Spleen (tissue), 11 donors: ENCODE data around the gene DLD. TPM values are rescaled to one million over a fixed set of nuclear protein-coding genes. Genes with fewer than 3 reads are reported as not detected.

Experiments
- DNase-seq: peaks from one replicate; pipeline ENCODE4 v3.0.0-alpha.2; 2020
- H3K27ac ChIP-seq, 8 donors: fragments of 200-600 bp; sonication (generic) in 7 of 8; 1 replicate in 4 of 8; 2 replicates in 4 of 8; pipeline versions ENCODE4 v1.5.0 to v1.8.0; 2016 to 2021; ENCODE audit warnings: inconsistent platforms in 4 of 8, mild to moderate bottlenecking in 4 of 8, moderate library complexity in 1 of 8
- H3K27me3 ChIP-seq, 7 donors: fragments of 200-600 bp; sonication (generic) in 6 of 7; replicated peaks in 1 of 7; 1 replicate in 4 of 7; 2 replicates in 3 of 7; pipeline versions ENCODE4 v1.5.0 to v1.8.0; 2016 to 2021; ENCODE audit warnings: inconsistent platforms in 3 of 7, mild to moderate bottlenecking in 1 of 7
- H3K36me3 ChIP-seq, 6 donors: fragments of 200-600 bp; sonication (generic) in 5 of 6; 1 replicate in 4 of 6; 2 replicates in 2 of 6; pipeline versions ENCODE4 v1.5.0 to v1.8.0; 2016 to 2021; ENCODE audit warnings: inconsistent platforms in 2 of 6
- H3K4me1 ChIP-seq, 6 donors: fragments of 200-600 bp; sonication (generic) in 5 of 6; 1 replicate in 3 of 6; 2 replicates in 3 of 6; pipeline versions ENCODE4 v1.5.0 to v1.8.0; 2016 to 2021; ENCODE audit warnings: inconsistent platforms in 3 of 6
- H3K4me3 ChIP-seq, 8 donors: fragments of 200-600 bp; sonication (generic) in 7 of 8; 1 replicate in 4 of 8; 2 replicates in 4 of 8; pipeline versions ENCODE4 v1.5.0 to v1.8.0; 2016 to 2021; ENCODE audit warnings: inconsistent platforms in 4 of 8, mild to moderate bottlenecking in 4 of 8, moderate library complexity in 2 of 8
- H3K9me3 ChIP-seq, 8 donors: fragments of 200-600 bp; sonication (generic) in 7 of 8; 1 replicate in 4 of 8; 2 replicates in 4 of 8; pipeline versions ENCODE4 v1.5.0 to v1.8.0; 2016 to 2021; ENCODE audit warnings: inconsistent platforms in 4 of 8
- CTCF ChIP-seq, 11 experiments: fragments of 200-600 bp in 7 of 11; fragments of 450-650 bp in 4 of 11; sonication (generic) in 4 of 11; IDR thresholded peaks in 8 of 11; conservative IDR thresholded peaks in 3 of 11; 1 replicate in 7 of 11; 2 replicates in 4 of 11; pipeline versions ENCODE4 v1.4.0 to v1.8.0; 2016 to 2021; ENCODE audit warnings: antibody characterized with exemption in 11 of 11, inconsistent platforms in 4 of 11, mild to moderate bottlenecking in 1 of 11
- POLR2A ChIP-seq, 3 donors: fragments of 450-650 bp; IDR thresholded peaks; one replicate each; pipeline ENCODE4 v1.5.1; 2017; ENCODE audit warnings: antibody characterized with exemption in 3 of 3, mild to moderate bottlenecking in 1 of 3
- POLR2AphosphoS5 ChIP-seq, 3 donors: sonication (generic); formaldehyde crosslinking; IDR thresholded peaks; one replicate each; pipeline ENCODE4 v1.5.1; 2017; ENCODE audit warnings: antibody characterized with exemption in 3 of 3
- WGBS, 5 donors: extraction: QIAGEN DNeasy Blood & Tissue Kit in 3 of 5; methylation state at CpG; one replicate each; pipeline versions ENCODE4 v1.1.5 to v1.1.7; 2013 to 2018; 5-methylcytosine and 5-hydroxymethylcytosine counted together
- intact Hi-C: fragments of 100-400 bp; cut with DNase I; formaldehyde crosslinking; loops from one replicate; pipeline ENCODE4 v1.15.0; 2023; ENCODE audit warnings: low total_unique reads
- polyA plus RNA-seq, 3 donors: library from polyadenylated mRNA; stranded (reverse); fragments of 200-250 nt; gene quantifications; one replicate each; pipeline ENCODE4 v1.2.1, GENCODE V29; 2013
- total RNA-seq, 7 donors: library from RNA; depleted of rRNA in 3 of 7; stranded (reverse); fragments of >200 nt in 3 of 7; fragmentation: NEBNext Ultra II Directional in 4 of 7; extraction: Animal tissue kit (Norgen Biotek cat#: 25700) in 4 of 7; gene quantifications; one replicate each; pipeline versions ENCODE4 v1.1.0 to v1.2.1, GENCODE V29; 2016 to 2021
- donor health status: healthy with polysubstance abuse.
- donor health status: DM: no; HTN: no; CAD: no; lungs with moderate emphysema.
- donor health status: DM: no; HTN: no; CAD: no.
- donor health status: Bipolar disorder and iron deficiency.
- donor health status: healthy.
- donor health status: DM: no; HTN: no; CAD: no.
- donor health status: DM: yes; HTN: yes; CAD: no.

The DLD gene
- total and polyA plus RNA-seq, 10 donors = 19.6 to 114 (median 59.9) TPM

GRCh38 chr7:107934991-107935770, 44.2 kb downstream of the DLD start:
- peaks cover 0 to 20% (median 0%) of the 10 kb centered on the region in 6 donors for H3K4me1 ChIP-seq
- no peak overlapping the region for H3K27ac ChIP-seq
- DNase-seq = no peak
- no peaks in the 10 kb centered on the region for H3K27me3 ChIP-seq
- no peak overlapping the region for H3K4me3 ChIP-seq
- no peaks in the 10 kb centered on the region for H3K9me3 ChIP-seq
- WGBS, 5 donors = 84 to 97% (median 96%) methylated on average over 8 of the region's 8 CpGs
- intact Hi-C loops = no loop called here
- peaks cover 0 to 91% (median 9%) of the 10 kb centered on the region in 6 donors for H3K36me3 ChIP-seq
- TF ChIP-seq POLR2A (IDR thresholded peaks at IDR 0.05) (no peak), POLR2AphosphoS5 (IDR thresholded peaks at IDR 0.05) (peak in 1 of 3 donors; percentile 18)

- 97 to 100% (median 99%) methylated on average over 2 of the region's 2 CpGs for WGBS, 5 donors
- no peaks in the 10 kb centered on the region for H3K27me3 ChIP-seq
- peaks cover 0 to 22% (median 0%) of the 10 kb centered on the region in 6 donors for H3K4me1 ChIP-seq
- peaks cover 0 to 91% (median 9%) of the 10 kb centered on the region in 6 donors for H3K36me3 ChIP-seq
- intact Hi-C loops = no loop called here
- DNase-seq = no peak
- H3K4me3 ChIP-seq = no peak overlapping the region
- H3K27ac ChIP-seq = peak overlapping the region in 1 of 8 donors; percentile 10
- H3K9me3 ChIP-seq = no peaks in the 10 kb centered on the region
- TF ChIP-seq CTCF (IDR thresholded peaks at IDR 0.05 in 8 of 11, conservative IDR thresholded peaks at IDR 0.05 in 3 of 11) (no peak), POLR2AphosphoS5 (IDR thresholded peaks at IDR 0.05) (no peak), POLR2A (IDR thresholded peaks at IDR 0.05) (no peak)
Measured at GRCh38 chr7:107936312-107936711, 45.3 kb downstream of the DLD start.

- TF ChIP-seq POLR2A (IDR thresholded peaks at IDR 0.05) (no peak), POLR2AphosphoS5 (IDR thresholded peaks at IDR 0.05) (no peak), CTCF (IDR thresholded peaks at IDR 0.05 in 8 of 11, conservative IDR thresholded peaks at IDR 0.05 in 3 of 11) (no peak)
- no peaks in the 10 kb centered on the region for H3K9me3 ChIP-seq
- peak overlapping the region in 4 of 8 donors; percentile 49 to 63 (median 60) for H3K27ac ChIP-seq
- H3K4me1 ChIP-seq = peaks cover 0 to 22% (median 0%) of the 10 kb centered on the region in 6 donors
- H3K4me3 ChIP-seq = no peak overlapping the region
- DNase-seq = no peak
- 86 to 97% (median 92%) methylated on average over 1 of the region's 1 CpG for WGBS, 5 donors
- intact Hi-C loops = no loop called here
- peaks cover 0 to 91% (median 4%) of the 10 kb centered on the region in 6 donors for H3K36me3 ChIP-seq
- H3K27me3 ChIP-seq = no peaks in the 10 kb centered on the region
Measured at GRCh38 chr7:107937531-107937930, 46.5 kb downstream of the DLD start.

- peaks cover 0 to 90% (median 4%) of the 10 kb centered on the region in 6 donors for H3K36me3 ChIP-seq
- H3K4me1 ChIP-seq = peaks cover 0 to 22% (median 0%) of the 10 kb centered on the region in 6 donors
- 64 to 78% (median 73%) methylated on average over 6 of the region's 6 CpGs for WGBS, 5 donors
- peak overlapping the region in 7 of 8 donors; percentile 2 to 63 (median 49) for H3K27ac ChIP-seq
- H3K9me3 ChIP-seq = no peaks in the 10 kb centered on the region
- H3K27me3 ChIP-seq = no peaks in the 10 kb centered on the region
- DNase-seq = no peak
- no peak for TF ChIP-seq POLR2A (IDR thresholded peaks at IDR 0.05)
- TF ChIP-seq POLR2AphosphoS5 (IDR thresholded peaks at IDR 0.05) = peak in 1 of 3 donors; percentile 68
- intact Hi-C loops = no loop called here
- no peak overlapping the region for H3K4me3 ChIP-seq
Measured at GRCh38 chr7:107938456-107939250, 47.7 kb downstream of the DLD start.
